Ascending aorta (tissue), 2 donors: ENCODE results near the gene FAM156A. TPM values are rescaled to one million over a fixed set of nuclear protein-coding genes. Genes with fewer than 3 reads are reported as not detected.
"Not testable (repeated sequence)": the region's sequence is repeated elsewhere in the genome, so short reads cannot be mapped to it uniquely, and the experiment has no call there.

Experiments
- DNase-seq, 2 donors: peaks; one replicate each; pipeline ENCODE4 v3.0.0-alpha.2; 2019; ENCODE audit warnings: low spot score in 2 of 2
- H3K27ac ChIP-seq, 2 donors: fragments of 200-600 bp; sonication (generic); one replicate each; pipeline ENCODE4 v1.5.1; 2016 to 2017; ENCODE audit warnings: mild to moderate bottlenecking in 1 of 2
- H3K27me3 ChIP-seq: fragments of 200-600 bp; sonication (generic); one replicate; pipeline ENCODE4 v1.5.1; 2017
- H3K36me3 ChIP-seq, 2 donors: fragments of 200-600 bp; sonication (generic); one replicate each; pipeline ENCODE4 v1.5.1; 2016
- H3K4me1 ChIP-seq, 2 donors: fragments of 200-600 bp; sonication (generic); one replicate each; pipeline ENCODE4 v1.5.1; 2016 to 2017; ENCODE audit warnings: mild to moderate bottlenecking in 1 of 2
- H3K4me3 ChIP-seq, 2 donors: fragments of 200-600 bp; sonication (generic); one replicate each; pipeline ENCODE4 v1.5.1; 2016 to 2017; ENCODE audit warnings: mild to moderate bottlenecking in 1 of 2
- H3K9me3 ChIP-seq, 2 donors: fragments of 200-600 bp; sonication (generic); one replicate each; pipeline ENCODE4 v1.5.1; 2016
- intact Hi-C: fragments of 100-400 bp; cut with DNase I; formaldehyde crosslinking; loops from one replicate; pipeline ENCODE4 v1.15.1; 2023
- total RNA-seq: library from RNA; depleted of rRNA; stranded (reverse); fragments of >200 nt; gene quantifications from one replicate; pipeline ENCODE4 v1.1.0, GENCODE V29; 2016
- TF ChIP-seq, protein P1 (sequence below), 3 experiments: fragments of 200-600 bp in 2 of 3; fragments of 450-650 bp in 1 of 3; sonication (generic) in 2 of 3; IDR thresholded peaks; one replicate each; pipeline ENCODE4 v1.5.1; 2016 to 2019; ENCODE audit warnings: antibody characterized with exemption in 3 of 3, mild to moderate bottlenecking in 1 of 3, moderate library complexity in 1 of 3

The FAM156A gene
- total RNA-seq, 1 donor from 2014 or later = 50.9 TPM

DNA sequence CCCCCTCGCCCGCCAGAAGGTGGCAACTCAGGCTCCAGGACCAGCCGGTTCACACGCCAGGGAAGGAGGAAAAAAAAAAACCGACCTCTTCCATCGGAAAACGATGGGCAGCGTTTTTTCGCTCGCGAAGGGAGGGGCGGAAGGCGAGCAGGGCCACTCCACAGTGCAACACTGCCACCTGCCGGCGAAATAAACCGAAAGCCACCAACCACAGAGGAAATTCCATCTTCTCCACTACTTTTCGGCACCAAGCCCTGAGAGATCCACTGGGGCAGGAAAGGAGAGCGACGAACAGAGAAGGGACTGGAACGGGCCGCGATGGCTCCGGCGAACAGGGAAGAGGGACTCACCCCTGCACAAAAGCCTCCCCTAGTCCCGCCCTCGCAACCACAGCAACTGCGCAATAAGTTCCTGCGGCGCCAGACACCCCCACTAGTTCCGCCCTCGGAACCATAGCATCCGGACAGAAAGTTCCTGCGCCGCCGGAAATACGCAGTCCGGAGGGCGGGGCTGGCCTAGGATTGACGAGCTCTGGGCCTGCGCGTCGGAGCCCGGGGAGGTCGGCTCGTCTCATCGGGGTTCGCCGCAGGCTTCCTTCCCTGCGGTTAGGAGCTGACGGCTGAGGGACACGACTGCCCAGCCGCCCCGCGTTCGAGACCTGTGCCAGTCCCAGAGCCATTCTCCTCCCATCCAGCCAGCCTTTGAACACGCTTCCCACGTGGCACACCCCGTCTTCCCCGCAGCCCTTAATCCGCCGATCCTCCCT is 23.4 kb downstream of the FAM156A start:
- intact Hi-C loops = no loop called here
- TF ChIP-seq, protein P1, sequence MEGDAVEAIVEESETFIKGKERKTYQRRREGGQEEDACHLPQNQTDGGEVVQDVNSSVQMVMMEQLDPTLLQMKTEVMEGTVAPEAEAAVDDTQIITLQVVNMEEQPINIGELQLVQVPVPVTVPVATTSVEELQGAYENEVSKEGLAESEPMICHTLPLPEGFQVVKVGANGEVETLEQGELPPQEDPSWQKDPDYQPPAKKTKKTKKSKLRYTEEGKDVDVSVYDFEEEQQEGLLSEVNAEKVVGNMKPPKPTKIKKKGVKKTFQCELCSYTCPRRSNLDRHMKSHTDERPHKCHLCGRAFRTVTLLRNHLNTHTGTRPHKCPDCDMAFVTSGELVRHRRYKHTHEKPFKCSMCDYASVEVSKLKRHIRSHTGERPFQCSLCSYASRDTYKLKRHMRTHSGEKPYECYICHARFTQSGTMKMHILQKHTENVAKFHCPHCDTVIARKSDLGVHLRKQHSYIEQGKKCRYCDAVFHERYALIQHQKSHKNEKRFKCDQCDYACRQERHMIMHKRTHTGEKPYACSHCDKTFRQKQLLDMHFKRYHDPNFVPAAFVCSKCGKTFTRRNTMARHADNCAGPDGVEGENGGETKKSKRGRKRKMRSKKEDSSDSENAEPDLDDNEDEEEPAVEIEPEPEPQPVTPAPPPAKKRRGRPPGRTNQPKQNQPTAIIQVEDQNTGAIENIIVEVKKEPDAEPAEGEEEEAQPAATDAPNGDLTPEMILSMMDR (IDR thresholded peaks at IDR 0.05) = peak; percentile 92 to 98 (median 96)
- no peaks in the 10 kb centered on the region for H3K36me3 ChIP-seq
- DNase-seq = peak; percentile 84 to 98
- H3K4me1 ChIP-seq = no peaks in the 10 kb centered on the region
- H3K4me3 ChIP-seq = peak overlapping the region; percentile 73 to 81
- peak overlapping the region; percentile 96 to 99 for H3K27ac ChIP-seq
- H3K9me3 ChIP-seq = no peaks in the 10 kb centered on the region
- no peaks in the 10 kb centered on the region for H3K27me3 ChIP-seq

DNA sequence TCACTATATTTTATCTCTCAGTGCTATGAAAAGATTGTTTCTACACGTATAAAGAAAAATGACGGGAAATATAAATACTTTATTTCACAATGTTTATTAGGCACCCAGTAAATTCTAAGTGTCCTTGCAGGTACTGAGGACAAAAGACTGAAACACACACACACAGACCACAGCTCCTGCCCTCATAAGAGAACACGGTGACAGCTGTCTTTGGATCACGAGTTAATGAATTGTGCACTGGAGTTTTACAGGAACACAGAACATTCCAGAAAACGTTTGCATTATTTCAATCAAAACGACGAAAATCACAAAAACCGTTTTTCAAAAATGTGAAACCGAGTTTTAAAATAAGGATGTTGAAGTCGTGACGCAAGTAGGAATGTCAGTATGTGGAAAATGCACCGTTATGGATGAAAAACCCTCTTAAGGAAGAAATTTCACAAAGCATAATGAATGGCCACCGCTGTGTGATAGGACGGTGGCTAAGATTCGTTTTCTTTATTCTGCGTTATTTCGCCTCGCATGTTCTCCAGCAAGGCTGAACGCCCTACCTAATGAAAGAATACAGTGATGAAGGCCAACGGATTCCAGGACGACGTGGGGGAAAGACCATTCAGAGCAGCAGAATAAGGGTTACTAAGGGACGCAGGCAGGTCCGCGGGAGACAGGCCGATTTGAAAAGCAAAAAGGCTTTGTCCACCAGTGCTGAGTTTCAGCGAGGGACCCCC is 24.2 kb downstream of the FAM156A start:
- H3K36me3 ChIP-seq = no peaks in the 10 kb centered on the region
- no peaks in the 10 kb centered on the region for H3K4me1 ChIP-seq
- DNase-seq = no peak
- intact Hi-C loops = no loop called here
- H3K27ac ChIP-seq = peak overlapping the region; percentile 96 to 99
- H3K27me3 ChIP-seq = no peaks in the 10 kb centered on the region
- H3K4me3 ChIP-seq = peak overlapping the region; percentile 73 to 81
- H3K9me3 ChIP-seq = no peaks in the 10 kb centered on the region
- TF ChIP-seq, protein P1 (IDR thresholded peaks at IDR 0.05) = no peak

DNA sequence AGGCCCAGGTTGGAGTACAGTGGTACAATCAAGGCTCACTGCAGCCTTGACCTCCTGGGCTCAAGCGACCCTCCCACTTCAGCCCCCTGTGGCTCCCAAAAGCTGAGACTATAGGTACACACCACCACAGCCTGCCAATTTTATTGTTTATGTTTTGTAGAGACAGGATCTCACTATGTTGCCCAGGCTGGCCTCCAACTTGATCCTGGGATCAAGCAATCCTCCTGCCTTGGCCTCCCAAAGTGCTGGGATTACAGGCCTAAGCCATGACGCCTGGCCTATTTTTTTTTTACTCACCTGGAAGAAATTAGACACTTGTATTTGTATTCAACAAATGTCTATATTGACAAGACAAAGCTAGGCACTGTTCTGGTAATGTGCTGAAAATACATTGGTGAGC is 25.1 kb downstream of the FAM156A start:
- H3K27ac ChIP-seq = no peak overlapping the region
- no peaks in the 10 kb centered on the region for H3K36me3 ChIP-seq
- DNase-seq = no peak
- H3K9me3 ChIP-seq = no peaks in the 10 kb centered on the region
- intact Hi-C loops = no loop called here
- TF ChIP-seq, protein P1 (IDR thresholded peaks at IDR 0.05) = no peak
- H3K4me3 ChIP-seq = no peak overlapping the region
- H3K27me3 ChIP-seq = no peaks in the 10 kb centered on the region
- H3K4me1 ChIP-seq = no peaks in the 10 kb centered on the region

DNA sequence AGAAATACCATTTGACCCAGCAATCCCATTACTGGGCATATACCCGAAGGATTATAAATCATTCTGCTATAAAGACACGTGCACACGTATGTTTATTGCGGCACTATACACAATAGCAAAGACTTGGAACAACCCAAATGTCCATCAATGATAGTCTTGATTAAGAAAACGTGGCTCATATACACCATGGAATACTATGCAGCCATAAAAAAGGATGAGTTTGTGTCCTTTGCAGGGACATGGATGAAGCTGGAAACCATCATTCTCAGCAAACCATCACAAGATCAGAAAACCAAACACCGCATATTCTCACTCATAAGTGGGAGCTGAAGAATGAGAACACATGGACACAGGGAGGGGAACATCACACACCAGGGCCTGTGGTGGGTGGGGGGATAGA is 28.1 kb downstream of the FAM156A start:
- DNase-seq, H3K27ac ChIP-seq, H3K27me3 ChIP-seq, intact Hi-C loops, H3K36me3 ChIP-seq, H3K4me1 ChIP-seq, H3K4me3 ChIP-seq, H3K9me3 ChIP-seq: not testable (repeated sequence)

DNA sequence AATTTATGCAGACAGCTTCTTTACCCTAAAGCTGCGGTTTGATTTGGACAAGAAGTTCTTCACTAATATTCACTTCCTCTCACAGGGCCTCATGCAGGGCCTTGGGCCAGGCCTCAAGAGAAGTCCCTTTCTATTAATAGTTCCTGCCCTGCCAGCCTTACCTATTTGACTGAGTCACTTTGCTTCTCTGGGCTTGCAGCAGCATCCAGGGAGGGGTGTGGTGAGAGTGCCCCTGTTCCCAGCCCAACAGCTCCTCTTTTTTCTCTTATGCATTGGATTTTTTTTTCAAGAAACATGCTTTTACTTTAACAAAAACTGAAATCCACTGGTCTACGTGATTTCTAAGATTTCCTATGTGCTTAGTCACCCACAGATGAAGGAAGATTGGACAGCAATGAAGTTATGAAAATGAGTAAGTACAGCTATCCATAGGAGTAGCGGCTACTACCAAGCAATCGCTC is 34.5 kb downstream of the FAM156A start:
- Histone ChIP-seq H3K27ac (peak overlapping the region; percentile 60 to 72), H3K36me3 (no peaks in the 10 kb centered on the region), H3K9me3 (no peaks in the 10 kb centered on the region), H3K4me1 (peaks cover 0 to 11% of the 10 kb centered on the region in 2 donors), H3K27me3 (no peaks in the 10 kb centered on the region), H3K4me3 (no peak overlapping the region)
- intact Hi-C loops = no loop called here
- TF ChIP-seq, protein P1 (IDR thresholded peaks at IDR 0.05) = no peak
- DNase-seq = peak; percentile 24 to 78

DNA sequence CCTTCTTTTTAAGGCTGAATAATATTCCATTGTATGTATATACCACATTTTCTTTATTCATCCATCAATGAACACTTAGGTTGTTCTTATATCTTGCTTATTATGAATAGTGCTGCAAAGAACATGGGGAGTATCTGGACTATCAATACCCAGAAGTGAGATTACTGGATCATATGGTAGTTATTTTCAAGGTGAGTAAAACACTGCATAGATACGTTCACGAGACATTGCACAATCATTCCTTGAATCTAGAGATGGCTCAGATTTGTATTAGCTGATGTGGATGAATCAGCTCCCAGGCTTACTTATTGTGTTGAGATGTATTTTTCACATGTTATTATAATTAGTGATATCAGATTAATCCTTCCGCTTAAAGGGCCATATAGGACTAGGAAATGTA is 43.6 kb downstream of the FAM156A start:
- H3K27me3 ChIP-seq, H3K4me3 ChIP-seq, H3K4me1 ChIP-seq, H3K27ac ChIP-seq, H3K9me3 ChIP-seq, H3K36me3 ChIP-seq, DNase-seq, intact Hi-C loops: not testable (repeated sequence)

DNA sequence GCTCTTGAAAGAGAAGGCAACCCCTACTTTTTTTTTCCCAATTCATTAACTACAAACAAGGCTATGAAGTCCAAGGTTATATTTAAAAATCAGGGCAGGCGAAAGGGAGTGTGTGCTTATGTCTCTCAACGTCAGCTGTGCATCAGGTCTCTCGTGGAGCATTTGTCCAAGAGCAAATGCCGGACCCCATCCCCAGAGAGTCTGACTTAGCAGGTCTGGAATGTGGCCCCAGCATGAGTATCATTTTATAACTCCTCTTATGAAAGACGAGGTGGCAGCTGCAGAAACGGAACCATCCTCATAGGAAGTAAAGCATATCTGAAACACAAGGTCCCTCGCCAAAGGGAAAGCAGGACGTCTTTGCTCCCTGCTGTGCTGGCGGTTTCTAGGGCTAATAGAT is 44.6 kb downstream of the FAM156A start:
- H3K36me3 ChIP-seq, H3K27ac ChIP-seq, DNase-seq, intact Hi-C loops, H3K27me3 ChIP-seq, H3K9me3 ChIP-seq, H3K4me1 ChIP-seq, H3K4me3 ChIP-seq: not testable (repeated sequence)

DNA sequence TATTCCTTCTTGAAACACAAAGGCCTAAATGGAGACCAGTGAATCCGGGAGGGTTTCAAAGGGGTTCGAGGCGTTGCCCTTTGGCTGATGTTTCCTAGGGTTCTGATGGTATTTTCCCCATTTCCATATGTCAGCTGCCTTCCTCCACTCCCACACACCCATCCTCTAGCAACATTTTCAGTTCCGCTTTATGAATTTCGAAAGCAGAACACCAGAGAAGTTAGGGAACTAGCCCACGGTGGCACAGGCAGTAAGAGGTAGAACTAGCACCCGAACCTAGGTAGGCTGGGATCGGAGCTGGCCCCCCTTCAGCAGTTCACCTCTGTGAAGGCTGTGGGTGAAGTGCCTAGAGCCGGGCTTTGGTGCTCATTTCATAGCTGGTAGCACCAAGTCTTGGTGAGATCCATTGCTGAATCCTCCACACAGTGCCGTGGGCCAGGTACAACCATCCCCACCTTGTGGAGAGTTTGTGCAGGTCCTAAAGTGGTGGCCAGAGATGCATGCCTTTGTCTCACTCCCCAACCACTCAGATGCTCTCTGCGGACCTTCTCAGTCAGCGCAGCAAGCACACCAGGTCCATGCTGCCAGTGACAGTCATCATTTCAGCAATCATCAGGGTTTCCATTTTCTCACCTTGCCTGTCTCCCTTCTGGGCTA is 48.9 kb downstream of the FAM156A start:
- DNase-seq, H3K27ac ChIP-seq, intact Hi-C loops, H3K4me1 ChIP-seq, H3K4me3 ChIP-seq, H3K9me3 ChIP-seq, H3K36me3 ChIP-seq, H3K27me3 ChIP-seq: not testable (repeated sequence)

DNA sequence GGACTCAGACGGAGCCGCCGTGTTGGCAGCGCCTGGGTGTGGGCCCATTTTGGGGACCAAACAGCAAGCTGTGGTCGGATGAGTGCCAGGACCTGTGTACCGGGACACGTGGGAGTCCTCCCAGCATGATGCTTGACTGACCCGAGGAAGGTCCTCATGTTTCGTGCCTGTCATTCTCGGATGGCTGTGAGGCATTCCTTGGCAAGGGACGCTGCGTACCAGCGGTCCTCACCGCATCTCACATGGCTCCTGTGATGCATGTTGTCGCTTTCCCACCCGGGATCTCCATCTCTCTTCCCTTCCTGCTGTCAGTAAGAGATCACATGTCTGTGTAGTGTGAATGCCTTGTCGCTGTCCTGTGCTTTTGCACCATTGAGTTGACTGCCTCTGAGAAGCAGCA is 50.4 kb downstream of the FAM156A start:
- intact Hi-C loops, H3K4me1 ChIP-seq, DNase-seq: not testable (repeated sequence)

More for the DNA sequence above, 50.4 kb downstream of the FAM156A start:
- not testable (repeated sequence) for H3K36me3 ChIP-seq, H3K9me3 ChIP-seq, H3K4me3 ChIP-seq, H3K27me3 ChIP-seq, H3K27ac ChIP-seq
